M059J (cell line): ENCODE results near the gene DOP1A. TPM values are rescaled to one million over a fixed set of nuclear protein-coding genes. Genes with fewer than 3 reads are reported as not detected.
A peak's percentile ranks its signal among the peaks of the same experiment; 100 is the strongest.

Source experiments
- DNase-seq: peaks from one replicate; pipeline ENCODE4 v3.0.0-alpha.2; 2012; ENCODE audit warnings: low read depth
- total RNA-seq: library from RNA; depleted of rRNA; stranded (reverse); fragments of >200 nt; shearing (Covaris generic); gene quantifications from 2 replicates; pipeline ENCODE4 v1.2.3, GENCODE V29; 2014

Gene DOP1A
- total RNA-seq, 1 experiment from 2014 or later = 17.5 TPM

DNA sequence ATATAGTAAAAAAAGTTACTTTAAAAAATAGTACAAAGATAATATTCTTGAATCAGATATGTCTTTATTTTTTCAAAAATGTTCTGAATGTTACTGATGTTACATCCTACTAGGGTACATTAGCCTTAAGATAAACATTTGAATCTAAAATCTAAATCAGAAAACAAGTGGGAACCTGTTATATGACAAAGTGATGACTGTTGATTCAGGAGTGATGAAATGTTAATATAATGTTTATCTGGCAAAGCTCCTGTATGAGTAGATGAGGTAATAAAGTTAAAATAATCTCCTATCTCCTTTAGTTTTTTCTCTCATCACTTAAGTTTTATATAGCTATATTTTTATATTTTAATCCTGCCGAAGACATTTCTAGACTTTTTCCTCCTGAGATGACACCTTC is 4.2 kb downstream of the DOP1A start:
- DNase-seq = no peak

DNA sequence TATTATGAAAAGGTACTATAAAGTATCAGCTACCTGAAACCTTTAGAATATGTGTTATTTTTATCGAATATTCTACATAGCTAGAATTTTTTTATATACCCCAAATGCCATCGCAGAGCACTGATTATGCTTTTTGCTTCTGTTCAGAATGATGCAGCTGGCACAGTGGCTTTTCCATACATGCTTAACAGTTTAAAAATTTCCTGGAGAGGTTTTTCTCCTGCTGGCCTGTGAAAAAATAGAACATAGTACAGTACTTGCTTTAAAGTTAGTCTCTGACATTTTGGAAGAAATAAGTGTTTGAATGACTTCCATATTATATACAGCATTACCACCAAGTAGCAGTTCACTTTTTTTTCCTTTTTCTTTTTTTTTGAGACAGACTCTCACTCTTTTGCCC is 5.3 kb downstream of the DOP1A start:
- no peak for DNase-seq

DNA sequence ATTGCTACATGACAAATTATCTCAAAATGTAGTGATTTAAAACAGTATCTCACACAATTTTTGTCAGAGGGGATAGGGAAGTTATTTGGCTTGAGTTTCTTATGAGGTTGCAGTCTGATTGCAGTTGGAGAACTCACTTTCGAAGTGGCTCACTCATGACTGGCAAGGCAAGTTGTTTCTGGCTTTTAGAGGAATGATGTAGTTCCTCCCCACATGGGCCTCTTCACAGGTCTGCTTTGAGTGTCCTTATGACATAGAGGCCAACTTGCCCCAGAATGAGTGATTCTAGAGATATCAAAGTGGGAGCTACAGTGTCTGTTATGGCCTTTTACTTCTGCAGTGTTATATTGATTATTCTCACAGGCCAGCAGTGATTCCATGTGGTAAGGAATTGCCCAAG is 6.1 kb downstream of the DOP1A start:
- no peak for DNase-seq

DNA sequence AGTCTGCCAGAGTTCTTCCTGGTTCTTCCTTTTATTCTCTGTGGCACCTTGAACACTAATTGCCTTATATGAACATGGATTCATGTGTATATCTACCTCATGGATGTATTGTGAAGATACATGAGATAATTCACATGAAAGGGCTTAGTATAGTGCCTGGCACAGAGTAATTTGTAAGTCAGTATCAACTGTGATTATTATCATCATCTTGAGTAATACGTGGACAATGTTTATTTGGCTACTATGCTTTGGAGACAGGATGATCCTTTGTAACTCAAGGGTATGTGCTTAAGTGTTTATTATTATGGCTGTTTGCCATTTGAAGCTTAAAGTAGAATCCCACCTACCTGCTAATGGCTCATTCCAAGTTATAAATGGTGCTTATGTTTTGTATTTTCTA is 16.0 kb downstream of the DOP1A start:
- no peak for DNase-seq

DNA sequence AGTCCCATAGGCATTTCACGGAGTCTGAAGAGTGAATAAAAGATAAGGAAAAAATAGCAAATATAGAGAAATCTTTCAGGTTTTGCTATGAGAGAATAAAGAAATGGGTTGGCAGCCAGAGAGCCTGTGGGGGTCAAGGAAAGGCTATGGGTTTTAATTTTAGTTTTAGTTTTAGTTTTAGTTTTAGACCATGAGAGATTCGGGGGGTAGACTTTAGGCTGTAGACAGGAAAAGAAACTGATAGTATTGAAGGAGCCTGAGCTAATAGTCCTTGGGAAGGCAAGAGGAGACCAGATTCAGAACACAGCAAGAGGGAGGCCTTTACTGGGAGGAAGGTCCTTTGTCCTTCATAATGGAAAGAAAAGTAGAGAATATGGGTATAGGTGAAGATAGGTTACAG is 19.3 kb downstream of the DOP1A start:
- no peak for DNase-seq

GRCh38 chr6:83092756-83093399 is 25.4 kb downstream of the DOP1A start:
- no peak for DNase-seq

GRCh38 chr6:83096791-83097190 is 29.3 kb downstream of the DOP1A start:
- DNase-seq = no peak

DNA sequence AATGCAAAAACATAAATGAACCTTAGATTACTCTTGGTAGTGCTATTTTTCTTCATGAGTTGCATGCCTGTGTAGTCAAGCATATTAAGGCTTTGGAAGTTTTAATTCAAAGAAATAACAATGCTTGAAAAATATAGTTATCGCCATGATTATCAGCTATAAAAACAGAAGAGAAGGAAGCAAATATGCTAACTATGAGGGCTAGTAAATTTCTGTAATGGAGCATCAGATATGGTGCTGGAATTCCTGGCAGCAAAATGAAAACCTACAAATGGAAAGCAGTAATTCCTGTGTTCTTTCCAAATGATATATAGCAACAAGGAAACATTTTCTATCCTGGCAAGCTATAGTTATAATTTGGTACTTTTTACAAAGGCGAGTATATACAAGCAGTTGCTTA is 29.7 kb downstream of the DOP1A start:
- no peak for DNase-seq

- no peak for DNase-seq
Measured at GRCh38 chr6:83097675-83098074, 30.2 kb downstream of the DOP1A start.

DNA sequence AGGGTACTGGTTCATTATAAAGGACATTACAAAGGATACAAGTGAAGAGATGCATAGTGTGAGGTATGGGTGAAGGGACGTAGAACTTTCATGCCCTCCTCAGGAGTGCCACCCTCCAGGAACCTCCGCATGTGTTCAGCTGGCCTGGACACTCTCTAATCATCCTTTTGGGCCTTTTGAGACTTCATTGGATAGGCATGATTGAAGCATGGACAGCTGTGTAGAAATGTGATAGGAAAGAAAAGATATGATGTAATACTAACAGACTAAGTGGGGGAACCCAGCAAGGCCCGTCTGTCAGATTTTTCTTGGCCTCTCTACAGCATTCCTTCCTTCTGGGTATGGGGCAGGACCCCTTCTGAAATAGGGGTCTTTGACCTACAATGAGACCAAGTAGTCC is 31.1 kb downstream of the DOP1A start:
- no peak for DNase-seq

DNA sequence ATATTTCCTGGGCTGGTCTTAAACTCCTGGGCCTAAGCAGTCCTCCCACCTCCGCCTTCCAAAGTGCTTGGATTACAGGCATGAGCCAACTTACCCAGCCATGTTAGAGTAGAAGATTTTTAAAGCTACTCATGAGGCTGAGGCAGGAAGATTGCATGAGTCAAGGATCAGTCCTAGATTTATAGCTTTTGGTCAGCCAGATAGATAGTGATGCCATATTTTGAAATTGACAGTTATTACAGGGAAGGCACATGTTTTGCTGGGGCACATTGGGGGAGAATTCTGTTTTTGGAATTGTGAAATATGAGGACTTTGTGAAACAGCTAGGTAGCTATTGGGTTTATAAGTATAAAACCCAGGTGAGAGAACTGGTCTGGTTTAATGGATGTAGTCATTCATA is 40.9 kb downstream of the DOP1A start:
- no peak for DNase-seq

- DNase-seq = no peak
Measured at GRCh38 chr6:83113258-83113657, 45.8 kb downstream of the DOP1A start.

- DNase-seq = peak; percentile 43
Measured at GRCh38 chr6:83114164-83114563, 46.7 kb downstream of the DOP1A start.

DNA sequence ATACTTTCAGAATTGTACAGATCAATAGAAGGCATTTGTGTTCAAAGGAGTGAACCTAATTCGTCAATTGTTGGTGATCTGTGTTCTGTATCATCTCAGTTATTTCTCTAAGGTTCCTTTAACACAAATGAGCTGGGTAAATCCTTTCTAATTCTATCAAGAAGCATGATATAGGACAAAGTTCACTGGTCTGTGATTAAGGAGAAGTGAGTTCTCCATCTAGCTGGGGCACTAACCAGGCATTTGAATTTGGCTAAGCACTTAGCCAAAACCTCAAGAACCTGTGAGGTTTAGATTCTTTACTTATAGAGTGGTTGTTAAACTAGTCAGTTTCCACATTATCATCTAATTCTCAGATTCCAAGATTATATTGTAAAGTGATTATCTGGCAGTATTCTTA is 50.3 kb downstream of the DOP1A start:
- no peak for DNase-seq

GRCh38 chr6:83119742-83120300 is 52.4 kb downstream of the DOP1A start:
- DNase-seq = peak; percentile 46

- no peak for DNase-seq
Measured at GRCh38 chr6:83124553-83124952, 57.1 kb downstream of the DOP1A start.

GRCh38 chr6:83125425-83125824 is 58.0 kb downstream of the DOP1A start:
- DNase-seq = no peak

GRCh38 chr6:83126223-83126622 is 58.8 kb downstream of the DOP1A start:
- no peak for DNase-seq

DNA sequence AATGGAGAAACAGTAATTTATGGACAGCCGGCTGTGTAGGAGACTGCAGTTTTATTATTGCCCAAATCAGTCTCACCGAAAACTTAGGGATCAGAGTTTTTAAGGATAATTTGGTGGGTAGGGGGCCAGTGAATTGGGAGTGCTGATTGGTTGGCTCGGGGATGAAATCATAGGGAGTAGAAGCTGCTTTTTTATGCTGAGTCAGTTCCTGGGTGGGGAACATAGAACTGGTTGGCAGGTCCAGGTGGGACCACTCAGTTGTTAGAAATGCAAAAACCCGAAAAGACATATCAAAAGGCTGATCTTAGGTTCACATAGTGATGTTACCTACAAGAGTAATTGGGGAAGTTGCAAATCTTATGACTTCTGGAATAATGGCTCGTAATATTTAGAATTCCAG is 59.3 kb downstream of the DOP1A start:
- DNase-seq = no peak

- DNase-seq = no peak
Measured at GRCh38 chr6:83127258-83127657, 59.8 kb downstream of the DOP1A start.

DNA sequence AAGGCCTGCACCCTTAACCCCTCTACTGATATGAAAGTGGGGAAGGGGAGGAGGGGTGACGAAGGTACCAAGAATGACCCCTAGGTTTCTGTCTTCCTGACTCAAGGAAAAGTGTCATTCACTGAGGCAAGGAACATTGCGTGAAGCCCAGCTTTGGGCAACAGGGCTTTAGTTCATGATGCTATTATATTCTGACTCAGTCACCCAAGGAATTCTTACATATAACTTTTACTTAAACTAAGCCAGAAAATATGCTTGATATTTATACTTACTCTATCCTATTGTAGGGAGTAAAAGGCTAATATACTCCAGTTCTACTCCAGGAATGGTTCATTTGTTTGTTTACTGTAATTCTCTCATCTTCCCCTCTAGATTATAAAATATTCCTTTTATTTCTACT is 60.5 kb downstream of the DOP1A start:
- no peak for DNase-seq

GRCh38 chr6:83132121-83132520 is 64.7 kb downstream of the DOP1A start:
- no peak for DNase-seq

DNA sequence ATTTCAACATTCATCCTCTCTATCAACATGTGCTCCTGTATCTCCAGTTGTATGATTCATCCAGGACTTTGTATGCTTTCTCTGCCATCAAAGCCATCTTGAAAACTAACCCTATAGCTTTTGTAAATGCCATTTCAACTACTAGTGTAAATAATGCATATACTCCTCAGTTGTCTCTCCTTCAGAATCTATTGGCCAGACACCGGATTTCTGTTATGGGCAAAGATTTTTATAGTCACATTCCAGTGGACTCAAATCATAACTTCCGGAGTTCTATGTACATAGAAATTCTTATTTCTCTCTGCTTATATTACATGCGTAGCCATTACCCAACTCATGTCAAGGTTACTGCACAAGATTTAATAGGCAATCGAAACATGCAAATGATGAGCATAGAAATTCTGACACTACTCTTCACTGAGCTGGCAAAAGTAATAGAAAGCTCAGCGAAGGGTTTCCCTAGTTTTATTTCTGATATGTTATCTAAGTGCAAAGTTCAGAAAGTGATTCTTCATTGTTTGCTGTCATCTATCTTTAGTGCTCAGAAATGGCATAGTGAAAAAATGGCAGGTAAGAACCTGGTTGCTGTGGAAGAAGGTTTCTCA is 70.7 kb downstream of the DOP1A start:
- no peak for DNase-seq

DNA sequence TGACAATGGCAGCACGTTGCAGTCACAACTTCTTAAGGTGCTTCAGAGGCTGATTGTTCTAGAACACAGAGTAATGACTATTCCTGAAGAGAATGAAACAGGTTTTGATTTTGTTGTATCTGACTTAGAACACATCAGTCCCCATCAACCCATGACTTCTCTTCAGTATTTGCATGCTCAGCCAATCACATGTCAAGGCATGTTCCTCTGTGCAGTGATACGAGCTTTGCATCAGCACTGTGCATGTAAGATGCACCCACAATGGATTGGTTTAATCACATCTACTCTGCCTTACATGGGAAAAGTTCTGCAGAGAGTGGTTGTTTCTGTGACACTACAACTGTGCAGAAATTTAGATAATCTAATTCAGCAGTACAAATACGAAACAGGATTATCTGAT is 71.3 kb downstream of the DOP1A start:
- no peak for DNase-seq
